ENCODE measurements around the gene SPG21. TPM values are rescaled to one million over a fixed set of nuclear protein-coding genes. Genes with fewer than 3 reads are reported as not detected.

SPG21 gene
- total and polyA plus RNA-seq, 2 of the 8 experiments (the other 6 are each of a cell fraction or from before 2014, with no cell fraction given) = 67.3 to 72.7 TPM

DNA sequence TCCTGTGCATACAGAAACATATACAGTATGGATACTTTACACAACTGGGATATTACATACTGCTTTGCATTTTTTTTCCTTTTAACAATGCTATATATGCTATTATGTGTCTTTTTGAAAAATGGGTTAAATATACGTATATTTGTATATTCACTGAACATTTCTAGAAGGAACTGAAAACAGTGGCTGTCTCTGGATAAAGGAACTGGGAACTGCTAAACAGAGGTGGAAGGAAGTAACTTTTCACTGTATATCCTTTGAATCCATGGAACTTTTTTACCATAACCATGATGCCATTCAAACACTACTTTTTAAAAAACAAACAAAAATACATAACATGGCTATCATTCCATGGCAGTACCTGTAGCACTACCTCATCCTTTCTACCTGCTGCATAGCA lies 37.9 kb upstream of the SPG21 start:
- Histone ChIP-seq H2BK20ac (ENCODE audit: low read length) (no peak overlapping the region), H3K36me3 (ENCODE audit: control insufficient read depth in 2 of 4, insufficient read depth in 4 of 4, low read length in 3 of 4) (peaks cover 0 to 19% (median 4%) of the 10 kb centered on the region in 4 experiments; a peak in 5 of 8 replicates), H2BK15ac (ENCODE audit: low read length) (no peak overlapping the region), H2BK12ac (ENCODE audit: low read depth, low read length) (no peak overlapping the region), H3K14ac (ENCODE audit: insufficient read length) (no peak overlapping the region), H4K20me1 (replicated peaks in 1 of 2; ENCODE audit: control insufficient read depth in 1 of 2, insufficient read depth in 2 of 2, low read length in 2 of 2) (peaks cover 0 to 1% of the 10 kb centered on the region in 2 experiments), H2BK5ac (ENCODE audit: low read depth, low read length) (no peak overlapping the region), H3K4ac (replicated peaks; ENCODE audit: insufficient read length, low read depth, low read length) (no peak overlapping the region), H3K27me3 (replicated peaks in 1 of 4; ENCODE audit: control insufficient read depth in 3 of 4, extremely low read depth in 1 of 4, insufficient read depth in 3 of 4, low read length in 3 of 4) (no peaks in the 10 kb centered on the region), H3K4me2 (ENCODE audit: insufficient read depth in 1 of 2, low read depth in 2 of 2, low read length in 2 of 2) (peak overlapping the region in 1 of 2 experiments; percentile 88; a peak in 1 of 4 replicates), H3K4me1 (replicated peaks in 1 of 4; ENCODE audit: control insufficient read depth in 3 of 4, insufficient read depth in 4 of 4, low read length in 3 of 4) (peaks cover 0 to 2% (median 0%) of the 10 kb centered on the region in 4 experiments; a peak in 1 of 7 replicates), H2AK5ac (ENCODE audit: low read depth, low read length) (no peak overlapping the region), H3K79me1 (ENCODE audit: low read depth, low read length) (peaks cover 5% of the 10 kb centered on the region; the same call in 1 of the 2 replicates), H3K27ac (ENCODE audit: low read depth, low read length) (no peak overlapping the region), H4K5ac (ENCODE audit: insufficient read length, low read depth, low read length) (no peak overlapping the region), H2AFZ (ENCODE audit: low read length) (no peak overlapping the region), H3K79me2 (ENCODE audit: control insufficient read depth in 1 of 2, insufficient read depth in 2 of 2, low read length in 2 of 2) (peaks cover 0 to 7% of the 10 kb centered on the region in 2 experiments; a peak in 1 of 4 replicates), H3K9ac (replicated peaks in 1 of 4; ENCODE audit: extremely low read depth in 1 of 4, low read depth in 3 of 4, low read length in 3 of 4) (no peak overlapping the region), H3K23ac (ENCODE audit: insufficient read length) (no peak overlapping the region), H3K18ac (ENCODE audit: extremely low read depth, low read length) (no peak overlapping the region), H3K9me3 (ENCODE audit: insufficient read depth in 2 of 2, low read depth in 1 of 2, low read length in 1 of 2) (no peaks in the 10 kb centered on the region), H4K8ac (ENCODE audit: extremely low read depth, insufficient read depth, low read length) (no peak overlapping the region), H3K4me3 (ENCODE audit: extremely low read depth in 1 of 4, insufficient read depth in 2 of 4, low read depth in 3 of 4, low read length in 4 of 4) (0 out of 8 replicates have a peak overlapping the region, but pooled peaks of 1 of the 4 experiments have one; percentile 91), H2BK120ac (replicated peaks; ENCODE audit: low read depth, low read length) (no peak overlapping the region), H4K91ac (replicated peaks; ENCODE audit: insufficient read length, low read length) (no peak overlapping the region), H3K23me2 (ENCODE audit: low read depth, low read length) (no peaks in the 10 kb centered on the region; the same call in 1 of the 2 replicates), H3K56ac (replicated peaks; ENCODE audit: insufficient read length, low read depth, low read length) (no peak overlapping the region)
- no peak for FAIRE-seq
- WGBS, 2 experiments (ENCODE audit: extremely low coverage in 1 of 2, insufficient coverage in 1 of 2, insufficient read length in 1 of 2, insufficient replicate concordance in 2 of 2, low coverage in 1 of 2, low lambda C conversion rate in 2 of 2, missing lambda C conversion rate in 1 of 2) = 96% methylated on average over 1 of the region's 1 CpG; no CpG with 5 or more reads in 1 of the 2 experiments
- ChIA-PET POLR2A (ENCODE audit: partially characterized antibody) (interaction anchor here (1.5 kb wide), 1 partner anchor 9 kb away, joined by 4 read pairs; no protein-coding TSS in a partner anchor), CTCF (ENCODE audit: partially characterized antibody) (no interaction called here)
- no peak for DNase-seq (ENCODE audit: low read depth in 1 of 2, low spot score in 2 of 2)
- no peak for TF ChIP-seq KDM1A (IDR thresholded peaks at IDR 0.05; ENCODE audit: borderline replicate concordance, low read length)
- no peak for TF ChIP-seq CHD2 (IDR thresholded peaks at IDR 0.05; ENCODE audit: low read length)
- TF ChIP-seq ZNF274 (IDR thresholded peaks at IDR 0.05; ENCODE audit: borderline replicate concordance, extremely low read depth, low read length) = no peak
- TF ChIP-seq SIX5 (IDR thresholded peaks at IDR 0.05; ENCODE audit: low read depth, low read length) = no peak
- TF ChIP-seq CBX5 (IDR thresholded peaks at IDR 0.05; ENCODE audit: low read depth, low read length) = no peak
- no peak for TF ChIP-seq ASH2L (IDR thresholded peaks at IDR 0.05; ENCODE audit: low read length)
- no peak for TF ChIP-seq SRF (IDR thresholded peaks at IDR 0.05; ENCODE audit: low read depth, low read length)
- TF ChIP-seq SP2 (IDR thresholded peaks at IDR 0.05; ENCODE audit: low read length) = no peak
- TF ChIP-seq EP300 (IDR thresholded peaks at IDR 0.05; ENCODE audit: borderline replicate concordance in 1 of 2, low read depth in 2 of 2, low read length in 2 of 2) = no peak
- TF ChIP-seq SIRT6 (IDR thresholded peaks at IDR 0.05; ENCODE audit: low read length) = no peak
- no peak for TF ChIP-seq TBP (IDR thresholded peaks at IDR 0.05; ENCODE audit: low read depth, low read length)
- no peak for TF ChIP-seq GABPA (IDR thresholded peaks at IDR 0.05; ENCODE audit: borderline replicate concordance, insufficient read depth, low read length)

Measured in H1 (cell line).